Vagina (tissue), 2 donors: Measurements from ENCODE around the gene C6orf58. TPM values are rescaled to one million over a fixed set of nuclear protein-coding genes. Genes with fewer than 3 reads are reported as not detected.

ENCODE experiments used
- DNase-seq, 2 donors: peaks; one replicate each; pipeline ENCODE4 v3.0.0-alpha.2; 2017; ENCODE audit errors: extremely low spot score in 2 of 2
- H3K27ac ChIP-seq: fragments of 200-600 bp; sonication (generic); one replicate; pipeline ENCODE4 v1.5.1; 2019
- H3K27me3 ChIP-seq: fragments of 200-600 bp; sonication (generic); one replicate; pipeline ENCODE4 v1.5.1; 2019
- H3K36me3 ChIP-seq, 2 donors: fragments of 200-600 bp; sonication (generic); one replicate each; pipeline ENCODE4 v1.5.1; 2017 to 2019
- H3K4me1 ChIP-seq: fragments of 200-600 bp; sonication (generic); one replicate; pipeline ENCODE4 v1.5.1; 2019
- H3K4me3 ChIP-seq, 2 donors: fragments of 200-600 bp; sonication (generic); 1 replicate in 1 of 2; 2 replicates in 1 of 2; pipeline ENCODE4 v1.5.1; 2016 to 2019
- H3K9me3 ChIP-seq: fragments of 200-600 bp; sonication (generic); one replicate; pipeline ENCODE4 v1.5.1; 2019
- POLR2A ChIP-seq, 2 donors: fragments of 450-650 bp; IDR thresholded peaks; one replicate each; pipeline ENCODE4 v1.6.1; 2017; ENCODE audit warnings: antibody characterized with exemption in 2 of 2, mild to moderate bottlenecking in 2 of 2, moderate library complexity in 2 of 2
- POLR2AphosphoS5 ChIP-seq, 2 donors: sonication (generic); formaldehyde crosslinking; IDR thresholded peaks; one replicate each; pipeline ENCODE4 v1.9.0; 2017; ENCODE audit warnings: antibody characterized with exemption in 2 of 2, mild to moderate bottlenecking in 2 of 2, low read depth in 1 of 2; ENCODE audit not compliant: insufficient read depth in 1 of 2
- intact Hi-C: fragments of 100-400 bp; cut with DNase I; formaldehyde crosslinking; loops from one replicate; pipeline ENCODE4 v1.15.1; 2023
- total RNA-seq: library from RNA; depleted of rRNA; stranded (reverse); fragments of >200 nt; gene quantifications from one replicate; pipeline ENCODE4 v1.2.3, GENCODE V29; 2016
- TF ChIP-seq, protein P1 (sequence below), 3 experiments: fragments of 450-650 bp in 2 of 3; fragments of 200-600 bp in 1 of 3; sonication (generic) in 1 of 3; IDR thresholded peaks; one replicate each; pipeline ENCODE4 v1.5.1; 2017 to 2019; ENCODE audit warnings: antibody characterized with exemption in 3 of 3, mild to moderate bottlenecking in 2 of 3, moderate library complexity in 2 of 3

C6orf58 gene
- total RNA-seq, 1 donor from 2014 or later = not detected

DNA sequence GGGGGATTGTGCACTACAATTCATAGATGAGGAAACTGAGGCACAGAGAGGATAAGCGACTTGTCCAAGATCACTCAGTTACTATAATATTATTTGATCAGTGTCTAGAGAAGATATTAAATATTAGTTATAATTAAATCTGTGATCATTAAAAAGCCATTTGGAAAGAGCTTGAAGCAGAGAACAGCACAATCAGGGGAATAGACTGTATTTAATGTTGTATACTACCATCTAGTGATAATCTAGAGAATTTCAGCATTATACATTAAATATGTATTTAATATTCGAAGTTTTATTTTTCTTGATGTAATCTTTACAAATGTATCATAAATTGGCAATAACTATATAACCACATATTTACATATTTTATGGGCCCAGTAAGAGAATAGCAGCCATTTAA lies 37.7 kb upstream of the C6orf58 start:
- H3K4me1 ChIP-seq = no peaks in the 10 kb centered on the region
- no peaks in the 10 kb centered on the region for H3K9me3 ChIP-seq
- no peaks in the 10 kb centered on the region for H3K27me3 ChIP-seq
- no peak for DNase-seq
- H3K27ac ChIP-seq = no peak overlapping the region
- no peak overlapping the region for H3K4me3 ChIP-seq
- intact Hi-C loops = loop anchor here (10.0 kb wide), 2 partner anchors 74 to 234 kb away; no protein-coding TSS in a partner anchor
- no peaks in the 10 kb centered on the region for H3K36me3 ChIP-seq
- TF ChIP-seq POLR2A (IDR thresholded peaks at IDR 0.05) = no peak
- TF ChIP-seq, protein P1, sequence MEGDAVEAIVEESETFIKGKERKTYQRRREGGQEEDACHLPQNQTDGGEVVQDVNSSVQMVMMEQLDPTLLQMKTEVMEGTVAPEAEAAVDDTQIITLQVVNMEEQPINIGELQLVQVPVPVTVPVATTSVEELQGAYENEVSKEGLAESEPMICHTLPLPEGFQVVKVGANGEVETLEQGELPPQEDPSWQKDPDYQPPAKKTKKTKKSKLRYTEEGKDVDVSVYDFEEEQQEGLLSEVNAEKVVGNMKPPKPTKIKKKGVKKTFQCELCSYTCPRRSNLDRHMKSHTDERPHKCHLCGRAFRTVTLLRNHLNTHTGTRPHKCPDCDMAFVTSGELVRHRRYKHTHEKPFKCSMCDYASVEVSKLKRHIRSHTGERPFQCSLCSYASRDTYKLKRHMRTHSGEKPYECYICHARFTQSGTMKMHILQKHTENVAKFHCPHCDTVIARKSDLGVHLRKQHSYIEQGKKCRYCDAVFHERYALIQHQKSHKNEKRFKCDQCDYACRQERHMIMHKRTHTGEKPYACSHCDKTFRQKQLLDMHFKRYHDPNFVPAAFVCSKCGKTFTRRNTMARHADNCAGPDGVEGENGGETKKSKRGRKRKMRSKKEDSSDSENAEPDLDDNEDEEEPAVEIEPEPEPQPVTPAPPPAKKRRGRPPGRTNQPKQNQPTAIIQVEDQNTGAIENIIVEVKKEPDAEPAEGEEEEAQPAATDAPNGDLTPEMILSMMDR (IDR thresholded peaks at IDR 0.05) = peak in 2 of 3 experiments; percentile 21 to 48

DNA sequence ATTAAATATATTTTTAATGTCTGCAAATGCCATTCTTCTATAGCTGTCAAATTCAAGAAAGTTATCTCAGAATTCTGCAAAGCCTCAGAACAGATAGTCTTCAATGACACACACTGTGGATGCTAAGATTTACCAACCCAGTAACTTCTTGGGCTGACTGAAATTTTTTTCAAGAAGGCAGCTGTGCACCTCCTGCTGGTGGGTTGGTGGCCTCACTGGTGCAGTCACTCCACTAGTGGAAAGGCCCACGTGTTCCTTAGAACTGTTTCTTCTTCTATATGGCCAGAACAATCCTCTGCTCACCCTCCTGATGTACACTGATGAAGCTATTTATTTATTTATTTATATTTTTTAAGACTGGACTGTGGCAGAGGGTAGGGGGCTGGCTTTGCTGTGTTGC lies 29.8 kb upstream of the C6orf58 start:
- no peak for DNase-seq
- intact Hi-C loops = no loop called here
- Histone ChIP-seq H3K9me3 (no peaks in the 10 kb centered on the region), H3K36me3 (no peaks in the 10 kb centered on the region), H3K4me3 (no peak overlapping the region), H3K4me1 (no peaks in the 10 kb centered on the region), H3K27ac (no peak overlapping the region), H3K27me3 (no peaks in the 10 kb centered on the region)
- TF ChIP-seq POLR2A (IDR thresholded peaks at IDR 0.05) (no peak), POLR2AphosphoS5 (IDR thresholded peaks at IDR 0.05; ENCODE audit: insufficient read depth in 1 of 2, low read depth in 1 of 2) (no peak)
- TF ChIP-seq, protein P1 (IDR thresholded peaks at IDR 0.05) = no peak

DNA sequence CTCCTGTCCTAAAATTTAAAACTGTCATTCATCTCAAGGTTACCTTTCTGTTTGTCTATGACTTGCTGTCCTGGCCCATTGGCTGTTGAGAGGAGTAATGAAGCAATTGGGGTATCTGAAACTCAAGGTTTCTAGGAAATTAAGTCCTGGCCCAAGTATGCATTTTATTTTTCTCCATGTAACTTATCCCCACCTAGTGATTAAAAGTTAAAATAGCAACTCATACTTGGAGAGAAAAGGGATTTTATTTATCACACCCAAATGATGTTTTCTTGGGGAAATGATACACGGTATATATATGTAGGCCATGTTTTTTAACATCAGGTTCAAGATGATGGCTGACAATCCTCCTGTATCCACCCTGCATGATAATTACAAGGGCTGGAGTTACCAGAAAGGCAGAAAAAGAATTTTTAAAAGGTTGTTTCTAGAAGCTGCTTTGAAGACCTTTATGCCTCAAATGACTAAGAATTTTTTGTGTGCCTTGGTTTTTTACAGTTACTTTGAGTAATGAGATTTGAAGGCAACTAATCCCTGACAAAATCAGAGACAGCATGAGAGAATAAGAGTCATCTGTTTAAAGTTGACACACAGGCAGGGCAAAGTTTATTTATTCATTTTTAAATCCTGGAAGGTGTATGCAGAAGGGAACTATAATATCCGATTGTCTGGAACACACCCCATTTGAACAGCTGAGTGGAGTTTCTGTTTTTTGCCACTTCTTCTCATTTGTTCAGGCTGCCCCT lies 28.9 kb upstream of the C6orf58 start:
- TF ChIP-seq POLR2AphosphoS5 (IDR thresholded peaks at IDR 0.05; ENCODE audit: insufficient read depth in 1 of 2, low read depth in 1 of 2) = no peak
- TF ChIP-seq, protein P1 (IDR thresholded peaks at IDR 0.05) = no peak
- no peak for TF ChIP-seq POLR2A (IDR thresholded peaks at IDR 0.05)
- no peaks in the 10 kb centered on the region for H3K9me3 ChIP-seq
- intact Hi-C loops = no loop called here
- no peak overlapping the region for H3K4me3 ChIP-seq
- H3K27ac ChIP-seq = no peak overlapping the region
- no peaks in the 10 kb centered on the region for H3K27me3 ChIP-seq
- DNase-seq = no peak
- no peaks in the 10 kb centered on the region for H3K4me1 ChIP-seq
- no peaks in the 10 kb centered on the region for H3K36me3 ChIP-seq

DNA sequence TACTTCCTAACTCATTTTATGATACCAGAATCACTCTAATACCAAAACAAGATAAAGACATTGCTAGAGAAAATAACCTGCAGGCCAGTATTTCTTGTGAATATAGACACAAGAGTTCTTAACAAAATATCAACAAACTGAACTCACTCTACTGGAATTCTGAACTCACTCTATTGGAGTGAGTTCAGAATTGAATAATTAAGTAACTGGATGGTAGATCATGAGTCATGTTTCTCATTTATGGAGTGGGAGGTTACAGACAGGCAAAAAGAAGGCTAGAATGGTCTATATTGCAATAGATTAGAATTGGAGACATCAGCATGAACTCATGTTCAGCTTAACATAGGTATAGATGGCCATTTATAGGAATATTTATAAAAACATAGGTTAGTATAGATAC lies 26.6 kb upstream of the C6orf58 start:
- Histone ChIP-seq H3K36me3 (no peaks in the 10 kb centered on the region), H3K27me3 (no peaks in the 10 kb centered on the region), H3K4me1 (no peaks in the 10 kb centered on the region), H3K27ac (no peak overlapping the region), H3K4me3 (no peak overlapping the region), H3K9me3 (no peaks in the 10 kb centered on the region)
- intact Hi-C loops = no loop called here
- TF ChIP-seq, protein P1 (IDR thresholded peaks at IDR 0.05) = no peak
- TF ChIP-seq POLR2AphosphoS5 (IDR thresholded peaks at IDR 0.05; ENCODE audit: insufficient read depth in 1 of 2, low read depth in 1 of 2) (no peak), POLR2A (IDR thresholded peaks at IDR 0.05) (no peak)
- no peak for DNase-seq

DNA sequence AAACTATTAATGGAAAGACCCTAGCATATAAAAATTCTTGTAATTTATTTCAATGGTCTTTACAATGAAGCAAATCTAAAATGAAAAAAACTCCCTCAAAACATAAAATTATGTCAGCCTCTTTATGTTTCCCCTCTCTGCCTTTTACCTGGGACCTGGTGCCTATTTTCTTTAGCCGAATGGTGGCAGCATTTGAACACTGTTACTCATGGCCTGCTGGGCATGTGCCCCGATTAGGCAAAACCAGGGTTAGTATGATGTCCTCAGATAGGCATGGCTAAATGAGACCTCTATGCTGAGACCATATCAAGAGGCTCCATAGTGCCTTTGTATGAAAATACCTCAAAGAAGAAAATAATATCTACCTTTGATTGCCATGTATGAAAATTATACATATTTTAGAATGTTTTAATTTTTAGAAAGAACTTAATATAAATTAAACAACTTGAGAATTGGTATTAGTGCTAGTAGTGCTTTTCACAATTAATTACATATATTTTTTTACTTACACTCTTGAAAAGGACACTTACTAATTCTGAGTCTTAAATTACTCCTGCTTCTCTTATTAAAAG lies 22.5 kb upstream of the C6orf58 start:
- no peak for DNase-seq
- H3K4me1 ChIP-seq = no peaks in the 10 kb centered on the region
- intact Hi-C loops = no loop called here
- no peaks in the 10 kb centered on the region for H3K36me3 ChIP-seq
- no peaks in the 10 kb centered on the region for H3K9me3 ChIP-seq
- no peaks in the 10 kb centered on the region for H3K27me3 ChIP-seq
- no peak for TF ChIP-seq POLR2AphosphoS5 (IDR thresholded peaks at IDR 0.05; ENCODE audit: insufficient read depth in 1 of 2, low read depth in 1 of 2)
- TF ChIP-seq POLR2A (IDR thresholded peaks at IDR 0.05) = no peak
- TF ChIP-seq, protein P1 (IDR thresholded peaks at IDR 0.05) = no peak
- H3K27ac ChIP-seq = no peak overlapping the region
- H3K4me3 ChIP-seq = no peak overlapping the region
